KMS-11 (cell line): ENCODE results near the gene KLHL41.
"Not testable (repeated sequence)": the region's sequence is repeated elsewhere in the genome, so short reads cannot be mapped to it uniquely, and the experiment has no call there.

Source experiments
- H2AFZ ChIP-seq: fragments of 200-600 bp; sonication (generic); 2 replicates; pipeline ENCODE4 v1.6.1; 2016; ENCODE audit warnings: antibody characterized with exemption, mixed run types, low read depth
- H3K27ac ChIP-seq: fragments of 200-600 bp; sonication (generic); 2 replicates; pipeline ENCODE4 v1.6.1; 2016; ENCODE audit warnings: mild to moderate bottlenecking, mixed run types
- H3K27me3 ChIP-seq: fragments of 200-600 bp; sonication (generic); 2 replicates; pipeline ENCODE4 v1.6.1; 2017; ENCODE audit warnings: mild to moderate bottlenecking, low read depth, mixed run types, moderate library complexity; ENCODE audit not compliant: insufficient read depth
- H3K36me3 ChIP-seq: fragments of 200-600 bp; sonication (generic); 2 replicates; pipeline ENCODE4 v1.6.1; 2017; ENCODE audit warnings: mild to moderate bottlenecking, mixed run types; ENCODE audit not compliant: insufficient read depth
- H3K4me1 ChIP-seq: fragments of 200-600 bp; sonication (generic); 2 replicates; pipeline ENCODE4 v1.6.1; 2016; ENCODE audit warnings: mild to moderate bottlenecking, low read depth, mixed run types; ENCODE audit not compliant: poor library complexity, severe bottlenecking
- H3K4me2 ChIP-seq: fragments of 200-600 bp; sonication (generic); 2 replicates; pipeline ENCODE4 v1.7.0; 2016; ENCODE audit warnings: mild to moderate bottlenecking, mixed run types
- H3K4me3 ChIP-seq: fragments of 200-600 bp; sonication (generic); IDR thresholded peaks from 2 replicates; pipeline ENCODE4 v1.6.1; 2017; ENCODE audit warnings: low read depth, low read length, mixed read lengths; ENCODE audit not compliant: insufficient read depth
- H3K79me2 ChIP-seq: fragments of 200-600 bp; sonication (generic); 2 replicates; pipeline ENCODE4 v1.6.1; 2016; ENCODE audit warnings: low read depth, mixed run types; ENCODE audit not compliant: insufficient read depth
- H3K9ac ChIP-seq: fragments of 200-600 bp; sonication (generic); 2 replicates; pipeline ENCODE4 v1.6.1; 2016; ENCODE audit warnings: mild to moderate bottlenecking, mixed run types
- H4K20me1 ChIP-seq: fragments of 200-600 bp; sonication (generic); 2 replicates; pipeline ENCODE4 v1.6.1; 2016; ENCODE audit warnings: mild to moderate bottlenecking, mixed run types; ENCODE audit not compliant: insufficient read depth
- TF ChIP-seq, protein P1 (sequence below): fragments of 200-600 bp; sonication (generic); conservative IDR thresholded peaks from 2 replicates; pipeline ENCODE4 v1.6.1; 2017; ENCODE audit warnings: low read depth, mild to moderate bottlenecking, antibody characterized with exemption, low read length, moderate library complexity, mixed read lengths

KLHL41 gene

DNA sequence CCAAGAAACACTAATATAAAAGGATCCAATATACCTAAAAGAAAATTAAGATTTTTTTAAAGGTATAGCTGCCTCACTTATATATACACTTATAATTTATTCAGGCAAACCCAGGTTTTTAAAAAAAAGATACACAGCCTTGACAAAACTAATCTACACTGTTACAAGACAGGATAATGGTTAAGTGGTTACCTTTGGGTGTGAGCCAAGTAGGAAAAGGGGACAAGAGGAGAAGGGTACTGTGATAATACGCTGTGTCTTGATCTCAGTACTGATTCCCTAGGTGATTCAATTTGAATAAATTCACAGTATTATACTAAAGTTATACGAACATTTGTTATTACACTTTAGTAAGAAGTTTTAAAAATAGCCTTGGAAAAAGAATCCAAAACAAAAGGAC, 30.6 kb downstream of the KLHL41 start:
- H3K36me3 ChIP-seq: no peaks in the 10 kb centered on the region

DNA sequence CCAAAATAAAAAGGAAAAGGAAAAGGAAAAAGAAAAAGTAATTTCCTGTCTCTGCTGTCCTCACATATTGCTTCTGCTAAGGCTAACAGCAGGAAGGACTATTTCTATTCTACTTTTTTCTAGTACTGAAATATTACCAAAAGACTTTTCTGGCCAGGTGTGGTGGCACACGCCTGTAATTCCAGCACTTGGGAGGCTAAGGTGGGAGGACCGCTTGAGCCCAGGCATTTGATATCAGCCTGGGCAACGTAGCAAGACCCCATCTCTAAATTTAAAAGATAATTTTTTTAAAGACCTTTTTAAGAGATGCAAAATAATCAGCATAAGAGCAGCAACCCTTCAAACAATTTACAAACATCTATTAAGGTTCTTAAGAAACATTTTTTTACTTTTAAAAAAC, 32.9 kb downstream of the KLHL41 start:
- H3K27me3 ChIP-seq: no peaks in the 10 kb centered on the region
- no peaks in the 10 kb centered on the region for H4K20me1 ChIP-seq
- H3K27ac ChIP-seq: no peak overlapping the region
- no peaks in the 10 kb centered on the region for H3K4me1 ChIP-seq
- TF ChIP-seq, protein P1, sequence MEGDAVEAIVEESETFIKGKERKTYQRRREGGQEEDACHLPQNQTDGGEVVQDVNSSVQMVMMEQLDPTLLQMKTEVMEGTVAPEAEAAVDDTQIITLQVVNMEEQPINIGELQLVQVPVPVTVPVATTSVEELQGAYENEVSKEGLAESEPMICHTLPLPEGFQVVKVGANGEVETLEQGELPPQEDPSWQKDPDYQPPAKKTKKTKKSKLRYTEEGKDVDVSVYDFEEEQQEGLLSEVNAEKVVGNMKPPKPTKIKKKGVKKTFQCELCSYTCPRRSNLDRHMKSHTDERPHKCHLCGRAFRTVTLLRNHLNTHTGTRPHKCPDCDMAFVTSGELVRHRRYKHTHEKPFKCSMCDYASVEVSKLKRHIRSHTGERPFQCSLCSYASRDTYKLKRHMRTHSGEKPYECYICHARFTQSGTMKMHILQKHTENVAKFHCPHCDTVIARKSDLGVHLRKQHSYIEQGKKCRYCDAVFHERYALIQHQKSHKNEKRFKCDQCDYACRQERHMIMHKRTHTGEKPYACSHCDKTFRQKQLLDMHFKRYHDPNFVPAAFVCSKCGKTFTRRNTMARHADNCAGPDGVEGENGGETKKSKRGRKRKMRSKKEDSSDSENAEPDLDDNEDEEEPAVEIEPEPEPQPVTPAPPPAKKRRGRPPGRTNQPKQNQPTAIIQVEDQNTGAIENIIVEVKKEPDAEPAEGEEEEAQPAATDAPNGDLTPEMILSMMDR: no peak
- H2AFZ ChIP-seq: no peak overlapping the region
- H3K4me2 ChIP-seq: no peak overlapping the region
- H3K36me3 ChIP-seq: no peaks in the 10 kb centered on the region
- H3K9ac ChIP-seq: no peak overlapping the region
- no peaks in the 10 kb centered on the region for H3K79me2 ChIP-seq
- no peak overlapping the region for H3K4me3 ChIP-seq

More for the DNA sequence above, 30.6 kb downstream of the KLHL41 start:
- TF ChIP-seq, protein P1: no peak
- Histone ChIP-seq H3K27me3 (no peaks in the 10 kb centered on the region), H3K4me1 (no peaks in the 10 kb centered on the region), H3K9ac (no peak overlapping the region), H4K20me1 (no peaks in the 10 kb centered on the region), H3K27ac (no peak overlapping the region), H3K79me2 (no peaks in the 10 kb centered on the region), H3K4me2 (no peak overlapping the region), H2AFZ (no peak overlapping the region), H3K4me3 (no peak overlapping the region)

DNA sequence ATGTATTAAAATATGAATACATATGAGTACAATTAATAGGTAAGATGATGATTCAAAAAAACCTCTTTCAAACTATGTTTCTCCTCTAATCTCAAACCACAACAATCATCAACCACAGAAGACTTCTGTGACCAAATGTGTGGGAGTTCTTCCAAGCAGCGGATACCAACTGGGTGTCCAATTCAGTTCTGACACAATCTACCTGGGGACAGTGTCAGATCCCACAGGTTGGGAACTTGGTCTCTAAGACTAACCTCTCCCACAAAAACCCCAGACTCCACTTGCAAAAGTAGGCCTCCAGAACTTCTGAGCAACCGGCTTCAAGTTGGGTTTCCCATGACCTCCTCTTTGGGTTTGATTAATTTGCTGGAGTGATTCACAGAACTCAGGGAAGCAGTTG, 37.3 kb downstream of the KLHL41 start:
- H3K27me3 ChIP-seq: no peaks in the 10 kb centered on the region
- H3K79me2 ChIP-seq: no peaks in the 10 kb centered on the region
- TF ChIP-seq, protein P1: no peak
- H4K20me1 ChIP-seq: no peaks in the 10 kb centered on the region
- no peaks in the 10 kb centered on the region for H3K36me3 ChIP-seq
- H3K9ac ChIP-seq: no peak overlapping the region
- no peak overlapping the region for H3K4me2 ChIP-seq
- no peak overlapping the region for H3K4me3 ChIP-seq
- no peaks in the 10 kb centered on the region for H3K4me1 ChIP-seq
- no peak overlapping the region for H2AFZ ChIP-seq
- H3K27ac ChIP-seq: no peak overlapping the region

DNA sequence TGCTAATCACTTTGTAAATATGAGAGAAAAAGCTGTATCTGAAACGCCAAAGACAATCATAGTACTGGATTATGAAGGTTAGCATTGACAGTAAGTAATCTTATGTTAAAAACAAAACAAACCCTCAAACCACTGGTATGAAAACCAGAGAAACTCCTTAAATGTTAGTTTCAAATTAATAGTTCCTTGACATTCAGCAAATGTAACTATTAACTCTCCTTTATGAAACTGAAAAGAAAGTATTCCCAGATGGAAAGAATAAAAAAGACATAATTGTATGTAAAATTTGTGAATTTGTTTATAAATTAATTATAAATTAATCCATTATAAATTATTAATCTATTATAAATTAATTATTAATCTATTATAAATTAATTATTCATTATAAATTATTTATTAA, 51.9 kb downstream of the KLHL41 start:
- Histone ChIP-seq H3K79me2 (no peaks in the 10 kb centered on the region), H3K4me1 (no peaks in the 10 kb centered on the region), H3K36me3 (no peaks in the 10 kb centered on the region)

DNA sequence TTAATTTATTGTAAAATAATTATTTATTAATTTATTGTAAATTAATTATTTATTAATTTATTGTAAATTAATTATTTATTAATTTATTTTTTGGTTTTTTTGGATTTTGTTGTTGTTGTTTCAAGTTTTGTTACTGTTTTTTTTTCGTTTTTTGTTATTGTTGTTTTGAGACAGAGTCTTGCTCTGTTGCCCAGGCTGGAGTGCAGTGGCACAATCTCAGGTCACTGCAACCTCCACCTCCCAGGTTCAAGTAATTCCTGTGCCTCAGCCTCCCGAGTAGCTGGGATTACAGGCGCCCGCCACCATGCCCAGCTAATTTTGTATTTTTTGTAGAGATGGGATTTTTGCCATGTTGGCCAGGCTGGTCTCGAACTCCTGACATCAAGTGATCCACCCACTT, 52.6 kb downstream of the KLHL41 start:
- H4K20me1 ChIP-seq, H3K4me2 ChIP-seq, H3K4me3 ChIP-seq, H3K9ac ChIP-seq, H2AFZ ChIP-seq, H3K4me1 ChIP-seq, H3K79me2 ChIP-seq, H3K36me3 ChIP-seq, H3K27ac ChIP-seq, H3K27me3 ChIP-seq: not testable (repeated sequence)

More for the DNA sequence above, 51.9 kb downstream of the KLHL41 start:
- Histone ChIP-seq H2AFZ (no peak overlapping the region), H3K9ac (no peak overlapping the region), H3K4me2 (no peak overlapping the region), H3K4me3 (no peak overlapping the region), H3K27ac (no peak overlapping the region), H4K20me1 (no peaks in the 10 kb centered on the region), H3K27me3 (no peaks in the 10 kb centered on the region)
- TF ChIP-seq, protein P1: no peak
